Thyroid gland (tissue), 4 donors: ENCODE data around the gene FAF2.

Experiments
- POLR2A ChIP-seq, 2 donors: fragments of 450-650 bp; IDR thresholded peaks; one replicate each; pipeline ENCODE4 v1.6.1; 2017; ENCODE audit warnings: antibody characterized with exemption in 2 of 2, mild to moderate bottlenecking in 2 of 2, moderate library complexity in 1 of 2
- TF ChIP-seq, protein P1 (sequence below), 6 experiments: fragments of 200-600 bp in 3 of 6; fragments of 450-650 bp in 3 of 6; sonication (generic) in 3 of 6; IDR thresholded peaks; one replicate each; pipeline ENCODE4 v1.5.1; 2016 to 2019; ENCODE audit warnings: antibody characterized with exemption in 6 of 6, mild to moderate bottlenecking in 2 of 6, inconsistent platforms in 1 of 6, moderate library complexity in 1 of 6

DNA sequence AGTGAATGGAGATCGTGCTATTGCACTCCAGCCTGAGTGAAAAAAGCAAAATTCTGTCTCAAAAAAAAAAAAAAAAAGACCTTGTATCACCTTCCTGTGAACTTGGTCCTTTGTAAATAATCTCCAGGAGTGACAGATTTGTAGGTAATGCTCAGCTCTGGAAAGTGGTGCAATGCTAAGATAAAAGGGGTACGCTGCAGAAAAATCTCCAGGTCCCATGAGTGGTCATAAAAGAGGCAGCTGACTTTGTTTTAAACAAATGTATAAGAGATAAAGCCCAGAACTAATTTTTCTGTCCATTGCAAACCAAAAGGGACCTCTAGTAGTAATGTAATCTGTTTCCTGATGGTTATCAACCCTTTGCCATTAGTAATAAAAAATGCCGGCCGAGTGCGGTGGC is 55.3 kb downstream of the FAF2 start:
- TF ChIP-seq, protein P1, sequence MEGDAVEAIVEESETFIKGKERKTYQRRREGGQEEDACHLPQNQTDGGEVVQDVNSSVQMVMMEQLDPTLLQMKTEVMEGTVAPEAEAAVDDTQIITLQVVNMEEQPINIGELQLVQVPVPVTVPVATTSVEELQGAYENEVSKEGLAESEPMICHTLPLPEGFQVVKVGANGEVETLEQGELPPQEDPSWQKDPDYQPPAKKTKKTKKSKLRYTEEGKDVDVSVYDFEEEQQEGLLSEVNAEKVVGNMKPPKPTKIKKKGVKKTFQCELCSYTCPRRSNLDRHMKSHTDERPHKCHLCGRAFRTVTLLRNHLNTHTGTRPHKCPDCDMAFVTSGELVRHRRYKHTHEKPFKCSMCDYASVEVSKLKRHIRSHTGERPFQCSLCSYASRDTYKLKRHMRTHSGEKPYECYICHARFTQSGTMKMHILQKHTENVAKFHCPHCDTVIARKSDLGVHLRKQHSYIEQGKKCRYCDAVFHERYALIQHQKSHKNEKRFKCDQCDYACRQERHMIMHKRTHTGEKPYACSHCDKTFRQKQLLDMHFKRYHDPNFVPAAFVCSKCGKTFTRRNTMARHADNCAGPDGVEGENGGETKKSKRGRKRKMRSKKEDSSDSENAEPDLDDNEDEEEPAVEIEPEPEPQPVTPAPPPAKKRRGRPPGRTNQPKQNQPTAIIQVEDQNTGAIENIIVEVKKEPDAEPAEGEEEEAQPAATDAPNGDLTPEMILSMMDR (IDR thresholded peaks at IDR 0.05) = no peak
- no peak for TF ChIP-seq POLR2A (IDR thresholded peaks at IDR 0.05)
